H9 (cell line): ENCODE data around the gene JPT2. TPM values are rescaled to one million over a fixed set of nuclear protein-coding genes. Genes with fewer than 3 reads are reported as not detected.
A peak's percentile ranks its signal among the peaks of the same experiment; 100 is the strongest.

ENCODE experiments used
- DNase-seq: peaks from one replicate; pipeline ENCODE4 v3.0.0-alpha.2; 2017
- H2AFZ ChIP-seq: one replicate; pipeline ENCODE4 v1.6.1; 2013; ENCODE audit warnings: mild to moderate bottlenecking, low read length, control low read depth, moderate library complexity
- H2AK5ac ChIP-seq: 2 replicates; pipeline ENCODE4 v1.6.1; 2013; ENCODE audit warnings: low read length, control low read depth, mixed read lengths; ENCODE audit not compliant: insufficient read length
- H2BK120ac ChIP-seq: one replicate; pipeline ENCODE4 v1.6.1; 2013; ENCODE audit warnings: low read depth, mild to moderate bottlenecking, low read length, control low read depth, inconsistent platforms; ENCODE audit not compliant: poor library complexity, severe bottlenecking
- H2BK12ac ChIP-seq: 2 replicates; pipeline ENCODE4 v1.6.1; 2013; ENCODE audit warnings: low read length, control low read depth, mixed read lengths, low read depth; ENCODE audit not compliant: insufficient read length
- H2BK15ac ChIP-seq: 2 replicates; pipeline ENCODE4 v1.6.1; 2013; ENCODE audit warnings: low read depth, low read length, control low read depth
- H2BK20ac ChIP-seq: one replicate; pipeline ENCODE4 v1.6.1; 2013; ENCODE audit warnings: low read depth, mild to moderate bottlenecking, low read length, control low read depth, inconsistent platforms; ENCODE audit not compliant: poor library complexity, severe bottlenecking
- H2BK5ac ChIP-seq: 2 replicates; pipeline ENCODE4 v1.6.1; 2013; ENCODE audit warnings: low read length, control low read depth, mixed read lengths; ENCODE audit not compliant: insufficient read length
- H3K14ac ChIP-seq: 2 replicates; pipeline ENCODE4 v1.6.1; 2013; ENCODE audit warnings: low read length, control low read depth; ENCODE audit not compliant: insufficient read depth
- H3K18ac ChIP-seq: 2 replicates; pipeline ENCODE4 v1.6.1; 2013; ENCODE audit warnings: low read depth, mild to moderate bottlenecking, mixed read lengths, low read length, control low read depth; ENCODE audit not compliant: insufficient read length
- H3K23ac ChIP-seq: 2 replicates; pipeline ENCODE4 v1.6.1; 2013; ENCODE audit warnings: low read length, control low read depth, mixed read lengths, low read depth; ENCODE audit not compliant: insufficient read length
- H3K23me2 ChIP-seq: 2 replicates; pipeline ENCODE4 v1.6.1; 2013; ENCODE audit warnings: low read depth, mild to moderate bottlenecking, mixed read lengths, low read length, control low read depth; ENCODE audit not compliant: insufficient read length, poor library complexity, severe bottlenecking
- H3K27ac ChIP-seq: 2 replicates; pipeline ENCODE4 v1.5.1; 2013; ENCODE audit warnings: low read length, control low read depth, mixed read lengths, low read depth; ENCODE audit not compliant: insufficient read length
- H3K27me3 ChIP-seq: 2 replicates; pipeline ENCODE4 v1.6.1; 2013; ENCODE audit warnings: low read length, control low read depth, inconsistent platforms; ENCODE audit not compliant: insufficient read depth
- H3K4ac ChIP-seq: 2 replicates; pipeline ENCODE4 v1.6.1; 2013; ENCODE audit warnings: low read depth, mild to moderate bottlenecking, control low read depth, inconsistent platforms, low read length, moderate library complexity
- H3K4me1 ChIP-seq: 2 replicates; pipeline ENCODE4 v1.6.1; 2013; ENCODE audit warnings: low read length, control low read depth, inconsistent platforms; ENCODE audit not compliant: insufficient read depth
- H3K4me2 ChIP-seq: 2 replicates; pipeline ENCODE4 v1.6.1; 2013; ENCODE audit warnings: low read length, control low read depth, mixed read lengths; ENCODE audit not compliant: insufficient read length, insufficient read depth
- H3K56ac ChIP-seq: 2 replicates; pipeline ENCODE4 v1.6.1; 2013; ENCODE audit warnings: low read depth, mild to moderate bottlenecking, mixed read lengths, low read length, control low read depth; ENCODE audit not compliant: insufficient read length
- H3K79me1 ChIP-seq: 2 replicates; pipeline ENCODE4 v1.6.1; 2013; ENCODE audit warnings: low read depth, mild to moderate bottlenecking, moderate library complexity, low read length, control low read depth, inconsistent platforms; ENCODE audit not compliant: insufficient read depth, poor library complexity, severe bottlenecking
- H3K79me2 ChIP-seq: 2 replicates; pipeline ENCODE4 v1.6.1; 2013; ENCODE audit warnings: low read length, control low read depth, inconsistent platforms; ENCODE audit not compliant: insufficient read depth
- H3K9ac ChIP-seq: 2 replicates; pipeline ENCODE4 v1.6.1; 2013; ENCODE audit warnings: low read length, control low read depth, mixed read lengths; ENCODE audit not compliant: insufficient read length; ENCODE audit errors: extremely low read depth
- H3K9me3 ChIP-seq: one replicate; pipeline ENCODE4 v1.6.1; 2013; ENCODE audit warnings: low read depth, low read length, inconsistent platforms; ENCODE audit not compliant: control insufficient read depth
- H3T11ph ChIP-seq: one replicate; pipeline ENCODE4 v1.6.1; 2013; ENCODE audit warnings: mild to moderate bottlenecking, low read length, control low read depth, inconsistent platforms
- H4K20me1 ChIP-seq: one replicate; pipeline ENCODE4 v1.6.1; 2013; ENCODE audit not compliant: control insufficient read depth, insufficient read length, insufficient read depth
- H4K5ac ChIP-seq: 2 replicates; pipeline ENCODE4 v1.6.1; 2013; ENCODE audit warnings: low read depth, mild to moderate bottlenecking, mixed read lengths, low read length, control low read depth; ENCODE audit not compliant: insufficient read length
- H4K8ac ChIP-seq: replicated peaks from 2 replicates; pipeline ENCODE4 v1.6.1; 2013; ENCODE audit warnings: low read length, control low read depth, mixed read lengths, low read depth; ENCODE audit not compliant: insufficient read length
- H4K91ac ChIP-seq: 2 replicates; pipeline ENCODE4 v1.6.1; 2013; ENCODE audit warnings: low read depth, mild to moderate bottlenecking, moderate library complexity, mixed read lengths, low read length, control low read depth; ENCODE audit not compliant: insufficient read length
- H3K27ac Mint-ChIP-seq, 3 experiments: 2 replicates in 2 of 3; 3 replicates in 1 of 3; pipeline ENCODE4 v1.8.0; 2020 to 2021; ENCODE audit warnings: mixed read lengths in 3 of 3, mild to moderate bottlenecking in 1 of 3, moderate library complexity in 1 of 3
- H3K27me3 Mint-ChIP-seq: 2 replicates; pipeline ENCODE4 v1.8.0; 2021; ENCODE audit warnings: low read depth, mild to moderate bottlenecking, moderate library complexity, mixed read lengths
- H3K36me3 Mint-ChIP-seq, 3 experiments: 2 replicates in 2 of 3; 3 replicates in 1 of 3; pipeline ENCODE4 v1.8.0; 2020 to 2021; ENCODE audit warnings: low read depth in 3 of 3, mixed read lengths in 3 of 3; ENCODE audit not compliant: insufficient read depth in 1 of 3
- H3K4me1 Mint-ChIP-seq, 2 experiments: 2 replicates each; pipeline ENCODE4 v1.8.0; 2020; ENCODE audit warnings: mixed read lengths in 2 of 2
- H3K4me3 Mint-ChIP-seq, 2 experiments: 2 replicates in 1 of 2; 3 replicates in 1 of 2; pipeline ENCODE4 v1.8.0; 2020 to 2021; ENCODE audit warnings: mild to moderate bottlenecking in 2 of 2, mixed read lengths in 2 of 2, moderate library complexity in 1 of 2
- H3K9me3 Mint-ChIP-seq, 2 experiments: 2 replicates in 1 of 2; 3 replicates in 1 of 2; pipeline ENCODE4 v1.8.0; 2020; ENCODE audit warnings: mild to moderate bottlenecking in 2 of 2, mixed read lengths in 2 of 2, moderate library complexity in 1 of 2
- WGBS: extraction: QIAGEN DNeasy Blood & Tissue Kit; methylation state at CpG from one replicate; pipeline ENCODE4 v1.1.7; 2013; ENCODE audit warnings: missing lambda C conversion rate, low lambda C conversion rate, mixed read lengths; ENCODE audit not compliant: insufficient read length; ENCODE audit errors: extremely low coverage; 5-methylcytosine and 5-hydroxymethylcytosine counted together
- total RNA-seq: library from RNA; stranded (reverse); gene quantifications from 2 replicates; pipeline ENCODE4 v1.2.1, GENCODE V29; 2021
- TF ChIP-seq, protein P1 (sequence below): fragments of 200-600 bp; sonication (generic); conservative IDR thresholded peaks from 3 replicates; pipeline ENCODE4 v1.8.0; 2021; ENCODE audit warnings: antibody characterized with exemption, mild to moderate bottlenecking

The JPT2 gene
- total RNA-seq, 1 experiment from 2014 or later, result 206 TPM

DNA sequence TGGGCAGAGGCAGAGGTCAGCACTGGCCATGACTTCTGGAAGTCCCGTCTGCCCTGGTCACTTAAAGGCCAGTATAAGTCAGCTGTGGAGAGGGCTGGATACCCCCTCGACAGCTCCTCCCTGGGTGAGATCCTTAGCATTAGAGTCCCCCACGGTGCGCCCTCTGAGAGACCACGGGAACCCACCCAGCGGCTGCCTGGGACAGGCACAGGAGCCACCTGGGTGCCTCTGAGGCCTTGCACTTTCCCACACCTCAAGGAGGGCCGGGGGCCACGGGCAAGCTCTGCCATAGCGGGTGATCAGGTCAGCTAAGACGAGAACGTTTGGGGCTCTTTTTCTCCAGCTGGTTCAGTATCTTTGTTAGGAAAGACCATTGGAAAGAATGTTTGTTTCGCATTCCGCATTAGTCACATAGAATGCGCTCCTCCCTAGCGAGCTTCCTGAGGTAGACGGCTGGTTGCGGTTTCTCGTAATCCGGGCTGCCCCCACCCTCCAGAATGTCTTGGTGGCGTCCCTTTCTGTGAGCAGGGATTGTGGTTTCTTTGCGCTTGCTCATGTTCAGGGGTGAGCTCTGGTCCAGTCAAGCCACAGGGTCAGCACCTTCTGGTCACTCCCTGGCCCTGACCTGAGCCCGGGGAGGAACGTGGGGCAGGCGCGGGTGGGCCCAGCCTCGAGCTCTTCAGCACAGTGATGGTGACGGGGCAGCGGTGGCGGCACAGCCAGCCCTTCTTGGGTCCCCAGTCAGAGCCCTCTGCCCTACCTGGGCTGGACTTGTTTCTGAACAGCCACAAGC is 68.0 kb downstream of the JPT2 start:
- H3K27ac ChIP-seq, result no peak overlapping the region
- no peak overlapping the region for H3K23ac ChIP-seq
- H3K79me1 ChIP-seq, result no peaks in the 10 kb centered on the region
- H4K91ac ChIP-seq, result no peak overlapping the region
- H2AK5ac ChIP-seq, result no peak overlapping the region
- Mint-ChIP-seq H3K36me3 (peaks cover 3 to 20% (median 18%) of the 10 kb centered on the region in 3 experiments), H3K4me3 (no peak overlapping the region), H3K27me3 (no peaks in the 10 kb centered on the region; the same call in 1 of the 2 replicates), H3K4me1 (no peaks in the 10 kb centered on the region), H3K27ac (peak overlapping the region in 1 of 3 experiments; percentile 49; a peak in 2 of 7 replicates), H3K9me3 (no peaks in the 10 kb centered on the region)
- H3K79me2 ChIP-seq, result no peaks in the 10 kb centered on the region
- H3K4me1 ChIP-seq, result no peaks in the 10 kb centered on the region
- no peak overlapping the region for H3K14ac ChIP-seq
- DNase-seq, result no peak
- H3K56ac ChIP-seq, result no peak overlapping the region
- peaks cover 3% of the 10 kb centered on the region for H4K20me1 ChIP-seq
- WGBS, result no CpG with 5 or more reads among the region's 29 CpGs
- H3K9me3 ChIP-seq, result no peaks in the 10 kb centered on the region
- H2BK5ac ChIP-seq, result no peak overlapping the region
- no peak overlapping the region for H2BK15ac ChIP-seq
- no peak overlapping the region for H3K4ac ChIP-seq
- no peak overlapping the region for H3K9ac ChIP-seq
- TF ChIP-seq, protein P1, sequence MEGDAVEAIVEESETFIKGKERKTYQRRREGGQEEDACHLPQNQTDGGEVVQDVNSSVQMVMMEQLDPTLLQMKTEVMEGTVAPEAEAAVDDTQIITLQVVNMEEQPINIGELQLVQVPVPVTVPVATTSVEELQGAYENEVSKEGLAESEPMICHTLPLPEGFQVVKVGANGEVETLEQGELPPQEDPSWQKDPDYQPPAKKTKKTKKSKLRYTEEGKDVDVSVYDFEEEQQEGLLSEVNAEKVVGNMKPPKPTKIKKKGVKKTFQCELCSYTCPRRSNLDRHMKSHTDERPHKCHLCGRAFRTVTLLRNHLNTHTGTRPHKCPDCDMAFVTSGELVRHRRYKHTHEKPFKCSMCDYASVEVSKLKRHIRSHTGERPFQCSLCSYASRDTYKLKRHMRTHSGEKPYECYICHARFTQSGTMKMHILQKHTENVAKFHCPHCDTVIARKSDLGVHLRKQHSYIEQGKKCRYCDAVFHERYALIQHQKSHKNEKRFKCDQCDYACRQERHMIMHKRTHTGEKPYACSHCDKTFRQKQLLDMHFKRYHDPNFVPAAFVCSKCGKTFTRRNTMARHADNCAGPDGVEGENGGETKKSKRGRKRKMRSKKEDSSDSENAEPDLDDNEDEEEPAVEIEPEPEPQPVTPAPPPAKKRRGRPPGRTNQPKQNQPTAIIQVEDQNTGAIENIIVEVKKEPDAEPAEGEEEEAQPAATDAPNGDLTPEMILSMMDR, result no peak
- no peak overlapping the region for H2BK120ac ChIP-seq
- H2BK12ac ChIP-seq, result no peak overlapping the region
- H3K18ac ChIP-seq, result no peak overlapping the region
- H4K5ac ChIP-seq, result no peak overlapping the region
- H2BK20ac ChIP-seq, result no peak overlapping the region
- no peaks in the 10 kb centered on the region for H3K27me3 ChIP-seq
- no peak overlapping the region for H4K8ac ChIP-seq
- no peak overlapping the region for H3K4me2 ChIP-seq
- no peak overlapping the region for H2AFZ ChIP-seq
- no peak overlapping the region for H3T11ph ChIP-seq
- no peaks in the 10 kb centered on the region for H3K23me2 ChIP-seq
